Ishikawa (cell line): Measurements from ENCODE around the gene PRPF18.

ENCODE experiments used
- EGR1 ChIP-seq: IDR thresholded peaks from 2 replicates; pipeline ENCODE4 v1.6.1; 2012
- EP300 ChIP-seq: IDR thresholded peaks from 2 replicates; pipeline ENCODE4 v1.6.1; 2012; ENCODE audit warnings: borderline replicate concordance
- FOXM1 ChIP-seq: IDR thresholded peaks from 2 replicates; pipeline ENCODE4 v1.6.1; 2012; ENCODE audit warnings: low read depth, borderline replicate concordance
- USF1 ChIP-seq: IDR thresholded peaks from 2 replicates; pipeline ENCODE4 v1.6.1; 2012
- ZBTB7A ChIP-seq: IDR thresholded peaks from 2 replicates; pipeline ENCODE4 v1.6.1; 2012; ENCODE audit warnings: low read depth

DNA sequence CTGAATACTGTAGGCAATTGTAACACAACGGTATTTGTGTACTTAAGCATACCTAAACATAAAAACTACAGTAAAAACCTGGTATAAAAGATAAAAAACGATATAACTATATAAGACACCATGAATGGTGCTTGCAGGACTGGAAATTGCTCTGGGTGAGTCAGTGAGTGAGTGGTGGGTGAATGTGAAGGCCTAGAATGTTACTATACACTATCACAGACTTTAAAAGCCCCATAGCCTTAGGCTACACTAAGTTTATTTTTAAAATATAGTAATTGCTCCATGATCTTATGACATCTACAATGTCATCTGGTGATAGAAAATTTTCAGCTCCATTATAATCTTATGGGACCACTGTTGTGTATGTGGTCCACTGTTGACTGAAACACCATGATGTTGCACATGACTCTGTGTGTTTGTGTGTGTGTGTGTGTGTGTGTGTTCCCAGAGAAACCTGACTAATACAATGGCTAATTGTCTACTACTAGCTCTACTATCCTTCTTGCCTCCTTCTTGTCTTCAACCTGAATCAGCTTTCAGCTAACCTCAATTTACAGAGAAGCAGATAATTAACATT is 27.6 kb upstream of the PRPF18 start:
- TF ChIP-seq USF1: no peak
- no peak for TF ChIP-seq EP300
- TF ChIP-seq ZBTB7A: no peak
- no peak for TF ChIP-seq EGR1
- TF ChIP-seq FOXM1: no peak
